ENCODE data around the gene SORT1. TPM values are rescaled to one million over a fixed set of nuclear protein-coding genes. Genes with fewer than 3 reads are reported as not detected.

SORT1 gene
- total RNA-seq, 1 donor: 48.5 TPM

GRCh38 chr1:109347511-109347910 lies 50.2 kb downstream of the SORT1 start:
- H3K27me3 ChIP-seq (ENCODE audit: insufficient read depth, low read length): no peaks in the 10 kb centered on the region
- H3K27ac ChIP-seq (ENCODE audit: low read depth, low read length): no peak overlapping the region
- H3K4me1 ChIP-seq (ENCODE audit: insufficient read depth, low read length): no peaks in the 10 kb centered on the region
- H4K20me1 ChIP-seq (ENCODE audit: insufficient read depth, low read length): no peaks in the 10 kb centered on the region
- no peak overlapping the region for H3K4me3 ChIP-seq (ENCODE audit: insufficient read depth, low read length)
- no peak for DNase-seq (ENCODE audit: insufficient read length, low spot score, missing footprints)
- H3K9me3 ChIP-seq (ENCODE audit: low read depth, low read length): no peaks in the 10 kb centered on the region
- TF ChIP-seq, protein P1, sequence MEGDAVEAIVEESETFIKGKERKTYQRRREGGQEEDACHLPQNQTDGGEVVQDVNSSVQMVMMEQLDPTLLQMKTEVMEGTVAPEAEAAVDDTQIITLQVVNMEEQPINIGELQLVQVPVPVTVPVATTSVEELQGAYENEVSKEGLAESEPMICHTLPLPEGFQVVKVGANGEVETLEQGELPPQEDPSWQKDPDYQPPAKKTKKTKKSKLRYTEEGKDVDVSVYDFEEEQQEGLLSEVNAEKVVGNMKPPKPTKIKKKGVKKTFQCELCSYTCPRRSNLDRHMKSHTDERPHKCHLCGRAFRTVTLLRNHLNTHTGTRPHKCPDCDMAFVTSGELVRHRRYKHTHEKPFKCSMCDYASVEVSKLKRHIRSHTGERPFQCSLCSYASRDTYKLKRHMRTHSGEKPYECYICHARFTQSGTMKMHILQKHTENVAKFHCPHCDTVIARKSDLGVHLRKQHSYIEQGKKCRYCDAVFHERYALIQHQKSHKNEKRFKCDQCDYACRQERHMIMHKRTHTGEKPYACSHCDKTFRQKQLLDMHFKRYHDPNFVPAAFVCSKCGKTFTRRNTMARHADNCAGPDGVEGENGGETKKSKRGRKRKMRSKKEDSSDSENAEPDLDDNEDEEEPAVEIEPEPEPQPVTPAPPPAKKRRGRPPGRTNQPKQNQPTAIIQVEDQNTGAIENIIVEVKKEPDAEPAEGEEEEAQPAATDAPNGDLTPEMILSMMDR (IDR thresholded peaks at IDR 0.05; ENCODE audit: extremely low read depth, low read depth, low read length): no peak
- no peak overlapping the region for H2AFZ ChIP-seq (ENCODE audit: low read length)
- peaks cover 13% of the 10 kb centered on the region for H3K36me3 ChIP-seq (ENCODE audit: insufficient read depth, low read length)
- H3K79me2 ChIP-seq (ENCODE audit: insufficient read depth, low read length): no peaks in the 10 kb centered on the region
- no peak overlapping the region for H3K4me2 ChIP-seq (ENCODE audit: insufficient read depth, low read length)

DNA sequence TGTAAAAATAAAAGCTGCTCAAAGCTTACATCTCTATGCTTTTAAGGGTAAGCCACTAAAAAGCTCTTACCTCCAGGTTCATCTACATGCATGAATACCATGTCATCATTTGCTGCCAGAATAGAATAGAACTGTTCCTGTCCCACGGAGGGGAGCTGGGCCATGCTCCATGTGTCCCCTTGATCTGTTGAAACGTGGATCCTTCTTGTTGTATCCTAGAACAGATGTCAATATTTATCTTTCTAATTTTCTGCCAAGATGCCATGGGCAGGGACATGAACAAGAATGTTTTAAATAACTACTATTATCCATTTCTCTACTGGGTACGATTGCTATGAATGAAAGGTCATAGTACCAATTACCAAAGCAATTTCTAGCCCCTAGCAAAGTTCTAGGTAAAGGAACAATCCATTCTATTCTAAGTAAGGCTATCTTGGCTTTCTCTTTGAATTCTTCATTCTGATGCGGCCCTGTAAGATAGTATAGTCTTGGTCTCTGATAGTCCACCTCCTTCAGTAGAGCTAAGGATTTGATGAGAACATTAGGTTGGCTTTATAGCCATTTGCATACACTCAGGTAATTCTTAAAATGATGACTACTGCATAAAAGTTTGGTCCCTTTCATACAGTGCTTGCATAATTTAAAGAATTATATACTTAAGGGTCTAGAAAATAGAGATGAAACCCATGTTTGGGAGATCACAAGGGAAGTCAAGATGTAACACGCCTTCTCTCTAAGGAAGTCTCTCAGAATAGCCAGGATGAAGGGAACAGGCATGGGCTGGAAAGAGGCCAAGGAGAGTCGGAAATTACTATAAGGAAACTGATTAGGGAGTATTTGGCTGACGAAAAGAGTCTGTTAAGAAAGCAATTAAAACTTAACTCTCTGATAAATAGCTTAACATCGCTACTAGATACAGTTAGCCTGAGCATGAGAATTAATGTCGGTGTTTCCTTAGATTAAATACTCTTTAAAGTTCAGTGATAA lies 55.5 kb downstream of the SORT1 start:
- no peak overlapping the region for H3K4me2 ChIP-seq (ENCODE audit: insufficient read depth, low read length)
- no peaks in the 10 kb centered on the region for H3K4me1 ChIP-seq (ENCODE audit: insufficient read depth, low read length)
- H3K79me2 ChIP-seq (ENCODE audit: insufficient read depth, low read length): no peaks in the 10 kb centered on the region
- DNase-seq (ENCODE audit: insufficient read length, low spot score, missing footprints): no peak
- no peaks in the 10 kb centered on the region for H3K27me3 ChIP-seq (ENCODE audit: insufficient read depth, low read length)
- H2AFZ ChIP-seq (ENCODE audit: low read length): no peak overlapping the region
- no peaks in the 10 kb centered on the region for H4K20me1 ChIP-seq (ENCODE audit: insufficient read depth, low read length)
- H3K4me3 ChIP-seq (ENCODE audit: insufficient read depth, low read length): no peak overlapping the region
- no peaks in the 10 kb centered on the region for H3K9me3 ChIP-seq (ENCODE audit: low read depth, low read length)
- TF ChIP-seq, protein P1 (IDR thresholded peaks at IDR 0.05; ENCODE audit: extremely low read depth, low read depth, low read length): no peak
- H3K36me3 ChIP-seq (ENCODE audit: insufficient read depth, low read length): peaks cover 27% of the 10 kb centered on the region
- H3K27ac ChIP-seq (ENCODE audit: low read depth, low read length): no peak overlapping the region

- no peaks in the 10 kb centered on the region for H3K4me1 ChIP-seq (ENCODE audit: insufficient read depth, low read length)
- H2AFZ ChIP-seq (ENCODE audit: low read length): no peak overlapping the region
- H3K27me3 ChIP-seq (ENCODE audit: insufficient read depth, low read length): no peaks in the 10 kb centered on the region
- DNase-seq (ENCODE audit: insufficient read length, low spot score, missing footprints): no peak
- no peaks in the 10 kb centered on the region for H3K79me2 ChIP-seq (ENCODE audit: insufficient read depth, low read length)
- no peaks in the 10 kb centered on the region for H4K20me1 ChIP-seq (ENCODE audit: insufficient read depth, low read length)
- TF ChIP-seq, protein P1 (IDR thresholded peaks at IDR 0.05; ENCODE audit: extremely low read depth, low read depth, low read length): no peak
- no peak overlapping the region for H3K27ac ChIP-seq (ENCODE audit: low read depth, low read length)
- H3K4me3 ChIP-seq (ENCODE audit: insufficient read depth, low read length): no peak overlapping the region
- H3K4me2 ChIP-seq (ENCODE audit: insufficient read depth, low read length): no peak overlapping the region
- no peaks in the 10 kb centered on the region for H3K9me3 ChIP-seq (ENCODE audit: low read depth, low read length)
- peaks cover 43% of the 10 kb centered on the region for H3K36me3 ChIP-seq (ENCODE audit: insufficient read depth, low read length)
Measured at GRCh38 chr1:109338608-109339007, 59.1 kb downstream of the SORT1 start.

- peaks cover 45% of the 10 kb centered on the region for H3K36me3 ChIP-seq (ENCODE audit: insufficient read depth, low read length)
- no peak for DNase-seq (ENCODE audit: insufficient read length, low spot score, missing footprints)
Measured at GRCh38 chr1:109338091-109338490, 59.6 kb downstream of the SORT1 start.

More at GRCh38 chr1:109338091-109338490, 59.6 kb downstream of the SORT1 start:
- Histone ChIP-seq H3K27me3 (ENCODE audit: insufficient read depth, low read length) (no peaks in the 10 kb centered on the region), H4K20me1 (ENCODE audit: insufficient read depth, low read length) (no peaks in the 10 kb centered on the region), H3K79me2 (ENCODE audit: insufficient read depth, low read length) (no peaks in the 10 kb centered on the region), H3K4me1 (ENCODE audit: insufficient read depth, low read length) (no peaks in the 10 kb centered on the region), H2AFZ (ENCODE audit: low read length) (no peak overlapping the region), H3K27ac (ENCODE audit: low read depth, low read length) (no peak overlapping the region), H3K9me3 (ENCODE audit: low read depth, low read length) (no peaks in the 10 kb centered on the region), H3K4me2 (ENCODE audit: insufficient read depth, low read length) (no peak overlapping the region), H3K4me3 (ENCODE audit: insufficient read depth, low read length) (no peak overlapping the region)
- TF ChIP-seq, protein P1 (IDR thresholded peaks at IDR 0.05; ENCODE audit: extremely low read depth, low read depth, low read length): no peak

Data from osteoblast (primary cell).